Lung (tissue), 12 donors: Measurements from ENCODE around the gene MRPL9. TPM values are rescaled to one million over a fixed set of nuclear protein-coding genes. Genes with fewer than 3 reads are reported as not detected.

Experiments
- ATAC-seq: fragments of 200-7000 bp; cut with Tn5 transposase; one replicate; pipeline ENCODE4 v1.9.1; 2020; ENCODE audit warnings: moderate number of reproducible peaks; ENCODE audit not compliant: insufficient read depth, low FRiP score
- DNase-seq, 3 donors: peaks; one replicate each; pipeline ENCODE4 v3.0.0-alpha.2; 2013 to 2017
- H3K27ac ChIP-seq, 2 donors: one replicate each; pipeline ENCODE4 v1.5.1; 2013; ENCODE audit warnings: mild to moderate bottlenecking in 2 of 2, moderate library complexity in 2 of 2, control low read depth in 1 of 2, inconsistent platforms in 1 of 2, low read depth in 1 of 2, low read length in 1 of 2
- H3K27me3 ChIP-seq, 3 donors: one replicate each; pipeline ENCODE4 v1.5.1; 2013; ENCODE audit warnings: low read length in 2 of 3; ENCODE audit not compliant: control insufficient read depth in 3 of 3, insufficient read depth in 3 of 3
- H3K36me3 ChIP-seq, 4 donors: one replicate each; pipeline ENCODE4 v1.5.1; 2013; ENCODE audit warnings: low read length in 4 of 4, mild to moderate bottlenecking in 1 of 4, moderate library complexity in 1 of 4; ENCODE audit not compliant: control insufficient read depth in 4 of 4, insufficient read depth in 4 of 4
- H3K4me1 ChIP-seq, 5 donors: one replicate each; pipeline ENCODE4 v1.5.1; 2013; ENCODE audit warnings: low read length in 5 of 5, mild to moderate bottlenecking in 2 of 5, moderate library complexity in 1 of 5; ENCODE audit not compliant: control insufficient read depth in 5 of 5, insufficient read depth in 5 of 5
- H3K4me3 ChIP-seq: one replicate; pipeline ENCODE4 v1.5.1; 2013; ENCODE audit warnings: mild to moderate bottlenecking, control low read depth, moderate library complexity
- H3K9ac ChIP-seq, 2 donors: one replicate each; pipeline ENCODE4 v1.5.1; 2013; ENCODE audit warnings: low read length in 2 of 2, control low read depth in 1 of 2; ENCODE audit not compliant: insufficient read depth in 1 of 2
- H3K9me3 ChIP-seq, 4 donors: one replicate each; pipeline ENCODE4 v1.5.1; 2013; ENCODE audit warnings: low read length in 3 of 4, mild to moderate bottlenecking in 1 of 4, moderate library complexity in 1 of 4; ENCODE audit not compliant: control insufficient read depth in 4 of 4, insufficient read depth in 3 of 4
- CTCF ChIP-seq: IDR thresholded peaks from 2 replicates; pipeline ENCODE4 v1.5.1; 2012; ENCODE audit warnings: mild to moderate bottlenecking; ENCODE audit errors: control extremely low read depth, extremely low read depth
- WGBS, 2 donors: extraction: QIAGEN DNeasy Blood & Tissue Kit; methylation state at CpG; one replicate each; pipeline ENCODE4 v1.1.7; 2013; 5-methylcytosine and 5-hydroxymethylcytosine counted together
- polyA plus RNA-seq, 2 donors: library from polyadenylated mRNA; stranded (reverse); fragments of 200-250 nt; gene quantifications; one replicate each; pipeline ENCODE4 v1.2.1, GENCODE V29; 2013
- total RNA-seq, 2 donors: library from RNA; depleted of rRNA in 1 of 2; stranded (reverse); fragments of >200 nt in 1 of 2; gene quantifications; one replicate each; pipeline ENCODE4 v1.2.1, GENCODE V29; 2014 to 2021
- donor health status: control.
- donor health status: control.
- donor health status: Bipolar disorder and iron deficiency.
- donor health status: healthy.
- donor health status: DM: yes; HTN: yes; CAD: no.

The MRPL9 gene
- total and polyA plus RNA-seq, 4 donors: 51.0 to 68.1 (median 55.6) TPM

- DNase-seq: no peak
- no peaks in the 10 kb centered on the region for H3K4me1 ChIP-seq
- H3K27ac ChIP-seq: no peak overlapping the region
- 74 to 82% methylated on average over 8 of the region's 8 CpGs for WGBS, 2 donors
- H3K36me3 ChIP-seq: peaks cover 0 to 3% (median 0%) of the 10 kb centered on the region in 4 donors
- no peaks in the 10 kb centered on the region for H3K9me3 ChIP-seq
- H3K27me3 ChIP-seq: peaks cover 0 to 2% (median 0%) of the 10 kb centered on the region in 3 donors
- H3K4me3 ChIP-seq: no peak overlapping the region
- no peak overlapping the region for H3K9ac ChIP-seq
- TF ChIP-seq CTCF: no peak
- no peak for ATAC-seq
These were observed 46.1 kb upstream of the MRPL9 start for GRCh38 chr1:151809290-151809984.

GRCh38 chr1:151807766-151808165 is 44.5 kb upstream of the MRPL9 start:
- Histone ChIP-seq H3K27me3 (peaks cover 0 to 4% (median 0%) of the 10 kb centered on the region in 3 donors), H3K9ac (no peak overlapping the region), H3K4me3 (no peak overlapping the region), H3K4me1 (no peaks in the 10 kb centered on the region), H3K36me3 (peaks cover 0 to 3% (median 0%) of the 10 kb centered on the region in 4 donors), H3K9me3 (no peaks in the 10 kb centered on the region), H3K27ac (no peak overlapping the region)
- DNase-seq (no peak), ATAC-seq (no peak)
- WGBS, 2 donors: 47 to 51% methylated on average over 1 of the region's 1 CpG
- no peak for TF ChIP-seq CTCF

DNA sequence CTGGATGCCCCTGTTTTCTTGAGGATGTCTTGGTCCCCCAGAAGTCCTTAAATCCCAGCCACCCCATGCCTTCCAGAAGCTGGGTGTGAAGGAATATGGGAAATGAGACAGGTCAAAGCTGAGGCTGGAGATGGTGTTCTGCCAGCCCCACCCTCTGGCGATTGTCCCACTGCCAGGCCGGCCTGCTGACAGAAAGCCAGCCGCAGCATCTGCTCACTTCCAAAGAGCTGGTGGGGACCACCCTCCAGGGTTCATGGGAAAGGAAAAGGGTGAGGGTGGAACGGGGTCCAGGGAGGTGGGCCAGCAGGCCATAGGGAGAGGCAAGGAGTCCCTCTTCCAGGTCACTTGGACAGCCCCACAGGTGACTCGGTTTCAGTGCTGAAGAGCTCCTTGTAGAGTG is 43.8 kb upstream of the MRPL9 start:
- Histone ChIP-seq H3K27ac (no peak overlapping the region), H3K4me3 (no peak overlapping the region), H3K4me1 (no peaks in the 10 kb centered on the region), H3K27me3 (peaks cover 0 to 4% (median 0%) of the 10 kb centered on the region in 3 donors), H3K9ac (no peak overlapping the region), H3K9me3 (no peaks in the 10 kb centered on the region), H3K36me3 (peaks cover 0 to 3% (median 0%) of the 10 kb centered on the region in 4 donors)
- DNase-seq (no peak), ATAC-seq (no peak)
- TF ChIP-seq CTCF: no peak
- 84 to 86% methylated on average over 5 of the region's 5 CpGs for WGBS, 2 donors
